Transverse colon (tissue), 4 donors: Measurements from ENCODE around the gene SLIT1. TPM values are rescaled to one million over a fixed set of nuclear protein-coding genes. Genes with fewer than 3 reads are reported as not detected.

ENCODE experiments used
- DNase-seq: peaks from one replicate; pipeline ENCODE4 v3.0.0-alpha.2; 2019
- H3K27ac ChIP-seq, 4 donors: fragments of 200-600 bp; sonication (generic); 2 replicates each; pipeline ENCODE4 v1.5.1; 2016 to 2018; ENCODE audit warnings: inconsistent platforms in 4 of 4
- H3K27me3 ChIP-seq: fragments of 200-600 bp; sonication (generic); 2 replicates; pipeline ENCODE4 v1.5.1; 2017; ENCODE audit warnings: inconsistent platforms
- H3K36me3 ChIP-seq, 4 donors: fragments of 200-600 bp; sonication (generic); 2 replicates each; pipeline ENCODE4 v1.5.1; 2017 to 2019; ENCODE audit warnings: inconsistent platforms in 4 of 4
- H3K4me1 ChIP-seq, 4 donors: fragments of 200-600 bp; sonication (generic); 2 replicates each; pipeline ENCODE4 v1.5.1; 2017 to 2020; ENCODE audit warnings: inconsistent platforms in 4 of 4
- H3K4me3 ChIP-seq, 4 donors: fragments of 200-600 bp; sonication (generic); 1 replicate in 1 of 4; 2 replicates in 3 of 4; pipeline versions ENCODE4 v1.5.1 to v1.6.1; 2017 to 2019; ENCODE audit warnings: inconsistent platforms in 4 of 4
- H3K9me3 ChIP-seq, 2 donors: fragments of 200-600 bp; sonication (generic); 2 replicates each; pipeline ENCODE4 v1.5.1; 2017 to 2019; ENCODE audit warnings: inconsistent platforms in 2 of 2
- EP300 ChIP-seq: sonication (generic); formaldehyde crosslinking; IDR thresholded peaks from one replicate; pipeline ENCODE4 v1.6.1; 2017; ENCODE audit warnings: antibody characterized with exemption, low read depth
- POLR2A ChIP-seq: fragments of 450-650 bp; IDR thresholded peaks from one replicate; pipeline ENCODE4 v1.6.1; 2016; ENCODE audit warnings: antibody characterized with exemption, mild to moderate bottlenecking, moderate library complexity
- POLR2AphosphoS5 ChIP-seq, 3 donors: sonication (generic); formaldehyde crosslinking; IDR thresholded peaks; one replicate each; pipeline ENCODE4 v1.6.1; 2016; ENCODE audit warnings: antibody characterized with exemption in 3 of 3
- WGBS, 2 donors: methylation state at CpG; one replicate each; pipeline ENCODE4 v1.1.5; 2018; ENCODE audit warnings: low coverage in 1 of 2; 5-methylcytosine and 5-hydroxymethylcytosine counted together
- in situ Hi-C, 4 donors: fragments of 200-750 bp; cut with MboI; loops; one replicate each; pipeline versions ENCODE4 v1.15.0 to v1.15.1; 2017; ENCODE audit warnings: low sequenced_read_pairs in 3 of 4, low pct_ligation_motif_present in 1 of 4, low pct_unique_long_range_greater_than_20kb in 1 of 4
- intact Hi-C: fragments of 100-400 bp; cut with DNase I; formaldehyde crosslinking; loops from one replicate; pipeline ENCODE4 v1.15.1; 2023; ENCODE audit warnings: low total_unique reads
- total RNA-seq, 4 donors: library from RNA; depleted of rRNA; stranded (reverse); fragments of >200 nt; gene quantifications; one replicate each; pipeline ENCODE4 v1.1.0, GENCODE V29; 2016
- TF ChIP-seq, protein P1 (sequence below), 5 experiments: fragments of 200-600 bp in 3 of 5; fragments of 450-650 bp in 2 of 5; sonication (generic) in 3 of 5; IDR thresholded peaks; 1 replicate in 2 of 5; 2 replicates in 3 of 5; pipeline ENCODE4 v1.5.1; 2016 to 2017; ENCODE audit warnings: antibody characterized with exemption in 5 of 5, inconsistent platforms in 3 of 5, mild to moderate bottlenecking in 2 of 5, moderate library complexity in 1 of 5

SLIT1 gene
- total RNA-seq, 4 donors from 2014 or later, result 0.27 to 1.9 (median 0.32) TPM; not detected in 1

DNA sequence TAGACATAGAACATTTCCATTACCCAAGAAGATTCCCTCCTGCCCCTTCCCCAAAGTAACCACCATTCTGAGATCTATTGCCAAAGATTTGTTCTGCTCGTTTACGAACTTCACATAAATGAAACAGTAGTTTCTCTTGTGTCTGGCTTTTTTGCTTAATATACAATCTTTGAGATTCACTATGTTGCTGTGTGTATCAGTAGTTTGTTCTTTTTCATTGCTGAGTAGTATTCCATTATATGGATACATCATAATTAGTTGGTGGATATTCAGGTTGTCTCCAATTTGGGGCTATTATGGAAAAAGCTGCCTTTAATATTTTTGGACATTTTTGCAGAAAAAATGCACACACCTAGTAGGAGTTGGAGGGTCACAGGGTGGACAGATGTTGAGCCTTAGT, 124.3 kb downstream of the SLIT1 start:
- in situ Hi-C loops, result loop anchor here in 1 of 4 donors (25.0 kb wide), 1 partner anchor 301 kb away; no protein-coding TSS in a partner anchor

DNA sequence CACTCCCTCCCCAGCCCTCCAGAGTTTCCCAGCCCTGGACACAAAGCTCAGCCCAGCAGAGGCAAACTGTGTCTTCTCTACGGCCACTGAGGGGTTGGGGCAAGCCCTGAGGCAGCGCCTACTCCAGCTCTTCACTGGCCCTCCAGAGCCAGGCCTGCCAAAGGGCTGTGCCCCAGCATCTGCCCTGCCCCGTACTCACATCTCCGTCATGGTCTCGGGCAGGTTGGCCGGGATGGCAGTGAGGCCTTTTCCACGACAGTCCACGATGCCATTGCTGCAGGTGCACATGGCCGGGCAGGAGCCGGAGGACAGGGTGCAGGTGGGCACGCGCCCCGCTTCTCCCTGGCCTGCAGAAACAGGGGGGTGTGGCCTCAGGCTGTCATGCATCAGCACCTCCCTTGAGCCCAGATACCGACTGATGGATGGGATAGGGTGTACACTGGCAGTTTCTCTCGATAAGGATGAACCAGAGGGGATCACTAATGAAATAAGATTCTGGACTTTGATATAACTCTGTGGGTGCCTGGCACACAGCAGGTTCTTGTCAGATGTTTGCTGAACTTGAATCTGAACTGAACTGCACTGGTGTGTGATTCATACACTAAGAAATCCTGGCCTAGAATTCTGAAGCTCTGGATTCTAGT, 125.2 kb downstream of the SLIT1 start:
- in situ Hi-C loops (loop anchor here in 1 of 4 donors (25.0 kb wide), 1 partner anchor 302 kb away; no protein-coding TSS in a partner anchor), intact Hi-C loops (no loop called here)
- no peaks in the 10 kb centered on the region for H3K36me3 ChIP-seq
- H3K4me1 ChIP-seq, result no peaks in the 10 kb centered on the region
- H3K27ac ChIP-seq, result no peak overlapping the region
- TF ChIP-seq, protein P1, sequence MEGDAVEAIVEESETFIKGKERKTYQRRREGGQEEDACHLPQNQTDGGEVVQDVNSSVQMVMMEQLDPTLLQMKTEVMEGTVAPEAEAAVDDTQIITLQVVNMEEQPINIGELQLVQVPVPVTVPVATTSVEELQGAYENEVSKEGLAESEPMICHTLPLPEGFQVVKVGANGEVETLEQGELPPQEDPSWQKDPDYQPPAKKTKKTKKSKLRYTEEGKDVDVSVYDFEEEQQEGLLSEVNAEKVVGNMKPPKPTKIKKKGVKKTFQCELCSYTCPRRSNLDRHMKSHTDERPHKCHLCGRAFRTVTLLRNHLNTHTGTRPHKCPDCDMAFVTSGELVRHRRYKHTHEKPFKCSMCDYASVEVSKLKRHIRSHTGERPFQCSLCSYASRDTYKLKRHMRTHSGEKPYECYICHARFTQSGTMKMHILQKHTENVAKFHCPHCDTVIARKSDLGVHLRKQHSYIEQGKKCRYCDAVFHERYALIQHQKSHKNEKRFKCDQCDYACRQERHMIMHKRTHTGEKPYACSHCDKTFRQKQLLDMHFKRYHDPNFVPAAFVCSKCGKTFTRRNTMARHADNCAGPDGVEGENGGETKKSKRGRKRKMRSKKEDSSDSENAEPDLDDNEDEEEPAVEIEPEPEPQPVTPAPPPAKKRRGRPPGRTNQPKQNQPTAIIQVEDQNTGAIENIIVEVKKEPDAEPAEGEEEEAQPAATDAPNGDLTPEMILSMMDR (IDR thresholded peaks at IDR 0.05), result no peak
- TF ChIP-seq POLR2AphosphoS5 (IDR thresholded peaks at IDR 0.05) (no peak), EP300 (no peak), POLR2A (no peak)
- H3K4me3 ChIP-seq, result no peak overlapping the region
- DNase-seq, result no peak
- H3K9me3 ChIP-seq, result no peaks in the 10 kb centered on the region
- no peaks in the 10 kb centered on the region for H3K27me3 ChIP-seq
- 86% methylated on average over 15 of the region's 15 CpGs; no CpG with 5 or more reads in 1 of the 2 donors for WGBS, 2 donors

More for the DNA sequence above, 124.3 kb downstream of the SLIT1 start:
- WGBS, 2 donors, result 80 to 84% methylated on average over 2 of the region's 2 CpGs
- H3K27ac ChIP-seq, result no peak overlapping the region
- TF ChIP-seq EP300 (no peak), POLR2A (no peak), POLR2AphosphoS5 (IDR thresholded peaks at IDR 0.05) (no peak)
- TF ChIP-seq, protein P1 (IDR thresholded peaks at IDR 0.05), result no peak
- H3K4me3 ChIP-seq, result no peak overlapping the region
- intact Hi-C loops, result no loop called here
- DNase-seq, result no peak
- no peaks in the 10 kb centered on the region for H3K27me3 ChIP-seq
- H3K36me3 ChIP-seq, result no peaks in the 10 kb centered on the region
- H3K9me3 ChIP-seq, result no peaks in the 10 kb centered on the region
- H3K4me1 ChIP-seq, result no peaks in the 10 kb centered on the region

DNA sequence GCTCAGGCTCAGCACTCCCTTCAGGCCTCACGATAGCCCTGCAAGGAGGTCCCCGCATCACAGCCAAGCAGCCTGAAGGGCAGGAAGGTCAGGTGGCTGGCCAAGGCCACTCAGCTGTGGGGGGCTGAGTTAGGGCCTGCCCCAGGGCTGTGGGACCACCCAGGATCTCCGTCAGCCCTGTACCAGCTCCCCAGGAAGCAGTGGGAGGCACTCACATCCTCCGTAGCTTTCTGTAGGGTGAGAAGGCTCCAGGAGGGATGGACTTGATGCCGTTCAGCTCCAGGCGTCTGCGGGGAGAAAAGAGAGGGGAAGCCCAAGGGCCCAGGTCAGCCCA, 125.9 kb downstream of the SLIT1 start:
- DNase-seq, result no peak
- Histone ChIP-seq H3K27ac (no peak overlapping the region), H3K4me3 (no peak overlapping the region), H3K9me3 (no peaks in the 10 kb centered on the region), H3K4me1 (no peaks in the 10 kb centered on the region), H3K36me3 (no peaks in the 10 kb centered on the region), H3K27me3 (no peaks in the 10 kb centered on the region)
- 67% methylated on average over 6 of the region's 7 CpGs; no CpG with 5 or more reads in 1 of the 2 donors for WGBS, 2 donors
- in situ Hi-C loops, result loop anchor here in 1 of 4 donors (25.0 kb wide), 1 partner anchor 302 kb away; no protein-coding TSS in a partner anchor
- intact Hi-C loops, result no loop called here
- TF ChIP-seq EP300, result no peak

DNA sequence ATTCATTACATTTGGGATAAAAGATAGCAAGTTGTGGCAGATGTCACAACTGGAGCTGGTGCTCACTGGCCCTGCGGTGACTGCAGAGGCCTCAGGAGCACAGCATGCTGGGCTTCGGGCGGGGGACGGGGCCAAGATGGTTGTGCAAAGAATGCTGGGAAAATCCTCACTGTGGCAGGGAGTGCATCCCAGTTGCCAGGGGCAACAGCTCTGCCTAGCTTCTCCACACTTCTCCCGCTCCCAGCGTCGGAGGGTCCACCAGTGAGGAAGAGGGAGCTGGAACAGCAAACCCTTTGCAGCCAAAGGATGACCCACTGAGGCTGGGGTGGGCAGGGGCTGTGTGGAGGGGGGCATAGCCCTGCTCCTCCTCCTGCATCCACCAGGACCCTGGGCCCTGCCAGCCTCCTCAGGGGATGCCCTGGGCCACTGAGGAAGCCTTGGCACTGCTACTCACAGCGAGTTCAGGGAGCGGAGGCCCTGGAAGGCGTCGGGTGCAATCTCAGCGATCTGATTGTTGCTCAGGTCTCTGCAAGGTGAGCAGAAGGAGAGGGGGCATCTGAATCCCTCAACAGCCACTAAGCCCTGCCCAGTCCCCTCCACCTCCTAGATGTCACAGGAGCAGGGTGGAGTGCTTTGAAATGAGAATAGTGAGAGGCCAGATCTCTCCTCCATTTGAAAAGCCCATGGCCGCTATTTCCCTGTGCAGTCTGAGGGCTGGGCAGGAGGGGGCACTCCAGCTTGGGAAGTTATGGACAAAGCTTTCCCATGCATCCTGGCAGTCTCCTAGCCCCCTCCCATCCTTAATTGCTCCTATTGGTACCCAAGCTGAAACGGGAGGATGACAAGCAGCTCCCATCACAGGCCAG, 126.5 kb downstream of the SLIT1 start:
- Histone ChIP-seq H3K4me1 (no peaks in the 10 kb centered on the region), H3K36me3 (no peaks in the 10 kb centered on the region), H3K9me3 (no peaks in the 10 kb centered on the region), H3K27me3 (no peaks in the 10 kb centered on the region), H3K4me3 (no peak overlapping the region), H3K27ac (no peak overlapping the region)
- TF ChIP-seq EP300 (no peak), POLR2AphosphoS5 (IDR thresholded peaks at IDR 0.05) (no peak), POLR2A (no peak)
- intact Hi-C loops (no loop called here), in situ Hi-C loops (loop anchor here in 1 of 4 donors (25.0 kb wide), 1 partner anchor 303 kb away; no protein-coding TSS in a partner anchor)
- WGBS, 2 donors, result 90 to 100% methylated on average over 1 to 14 of the region's 14 CpGs
- DNase-seq, result no peak

DNA sequence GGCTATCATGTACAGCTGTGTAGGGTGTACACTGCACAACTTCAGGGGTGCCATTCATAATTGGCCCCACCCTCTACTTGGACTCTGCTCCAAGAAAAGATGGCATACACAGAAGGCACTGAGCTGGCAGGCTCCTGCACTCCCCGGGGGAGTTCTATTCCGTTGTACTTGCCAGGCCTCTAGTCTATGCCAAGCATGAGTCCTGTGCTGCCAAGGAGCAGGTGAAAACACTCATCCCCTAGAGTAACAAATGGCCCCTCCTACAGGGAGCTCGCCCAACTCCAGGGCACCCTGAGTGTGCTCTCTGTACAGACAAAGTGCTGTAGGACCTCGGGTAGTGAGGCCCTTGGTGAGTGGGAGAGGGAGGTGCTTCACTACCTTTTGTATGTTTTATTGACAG, 127.2 kb downstream of the SLIT1 start:
- DNase-seq, result no peak

More for the DNA sequence above, 127.2 kb downstream of the SLIT1 start:
- intact Hi-C loops (no loop called here), in situ Hi-C loops (loop anchor here in 1 of 4 donors (25.0 kb wide), 1 partner anchor 304 kb away; no protein-coding TSS in a partner anchor)
- H3K4me3 ChIP-seq, result no peak overlapping the region
- H3K9me3 ChIP-seq, result no peaks in the 10 kb centered on the region
- 47% methylated on average over 4 of the region's 4 CpGs; no CpG with 5 or more reads in 1 of the 2 donors for WGBS, 2 donors
- no peaks in the 10 kb centered on the region for H3K36me3 ChIP-seq
- no peaks in the 10 kb centered on the region for H3K4me1 ChIP-seq
- no peak overlapping the region for H3K27ac ChIP-seq
- TF ChIP-seq POLR2A (no peak), POLR2AphosphoS5 (IDR thresholded peaks at IDR 0.05) (no peak), EP300 (no peak)
- TF ChIP-seq, protein P1 (IDR thresholded peaks at IDR 0.05), result no peak
- H3K27me3 ChIP-seq, result no peaks in the 10 kb centered on the region
